HG03342 (cell line): ENCODE results near the gene AHI1.
A peak's percentile ranks its signal among the peaks of the same experiment; 100 is the strongest.

ENCODE experiments used
- ATAC-seq: cut with Tn5 transposase; IDR thresholded peaks from one replicate; pipeline ENCODE4 v1.9.1; 2021; ENCODE audit warnings: mild to moderate bottlenecking, moderate library complexity; ENCODE audit not compliant: unreplicated experiment

Gene AHI1

DNA sequence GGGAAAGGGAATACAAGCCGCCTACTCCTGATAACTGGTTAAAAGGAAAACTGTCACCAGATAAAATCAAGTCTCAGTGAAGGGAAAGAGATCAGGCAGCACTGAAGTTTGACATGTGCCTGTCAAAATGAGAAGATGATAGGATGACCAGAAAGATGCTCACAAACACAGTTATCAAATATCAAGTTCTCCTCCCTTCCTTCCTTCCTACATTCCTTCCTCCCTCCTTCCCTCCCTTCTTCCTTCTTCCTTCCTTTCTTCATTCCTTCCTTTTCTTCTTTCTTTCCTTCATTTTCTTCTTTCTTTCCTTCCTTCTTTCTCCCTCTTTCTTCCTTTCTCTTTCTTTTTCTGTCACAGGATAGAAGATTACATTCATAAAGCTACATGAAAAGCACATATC lies 261.2 kb downstream of the AHI1 start:
- no peak for ATAC-seq

DNA sequence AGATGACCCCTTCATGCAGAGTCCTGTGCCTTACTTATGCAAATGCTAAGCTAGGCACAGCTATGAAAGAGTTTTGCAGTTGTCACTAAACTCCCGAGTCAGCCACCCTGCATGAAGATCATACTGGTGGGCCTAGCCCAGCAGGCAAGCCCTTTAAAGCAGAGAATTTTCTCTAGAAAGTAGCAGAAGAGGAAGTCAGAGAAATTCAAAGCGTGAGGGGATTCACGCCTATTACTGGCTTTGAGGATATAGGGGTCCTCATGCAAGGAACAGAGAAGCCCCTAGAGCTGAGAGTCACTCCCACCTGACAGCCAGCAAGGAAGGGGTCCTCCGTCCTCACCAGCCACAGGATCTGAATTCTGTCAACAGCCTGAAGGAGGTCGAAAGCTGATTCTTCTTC lies 261.8 kb downstream of the AHI1 start:
- no peak for ATAC-seq

DNA sequence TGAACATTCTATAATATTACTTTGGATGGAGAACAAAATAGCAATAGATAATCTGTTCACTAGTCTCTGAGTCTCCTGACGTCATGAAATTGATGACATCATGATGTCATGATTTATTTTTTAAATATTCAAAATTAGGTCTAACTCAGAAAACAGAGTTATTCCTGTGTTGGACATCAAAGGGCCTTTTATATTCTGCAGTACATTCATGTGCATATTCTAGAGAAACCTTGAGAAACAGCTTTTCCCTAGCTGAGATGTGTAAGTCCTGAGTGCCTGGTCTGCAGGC lies 263.1 kb downstream of the AHI1 start:
- ATAC-seq = no peak

DNA sequence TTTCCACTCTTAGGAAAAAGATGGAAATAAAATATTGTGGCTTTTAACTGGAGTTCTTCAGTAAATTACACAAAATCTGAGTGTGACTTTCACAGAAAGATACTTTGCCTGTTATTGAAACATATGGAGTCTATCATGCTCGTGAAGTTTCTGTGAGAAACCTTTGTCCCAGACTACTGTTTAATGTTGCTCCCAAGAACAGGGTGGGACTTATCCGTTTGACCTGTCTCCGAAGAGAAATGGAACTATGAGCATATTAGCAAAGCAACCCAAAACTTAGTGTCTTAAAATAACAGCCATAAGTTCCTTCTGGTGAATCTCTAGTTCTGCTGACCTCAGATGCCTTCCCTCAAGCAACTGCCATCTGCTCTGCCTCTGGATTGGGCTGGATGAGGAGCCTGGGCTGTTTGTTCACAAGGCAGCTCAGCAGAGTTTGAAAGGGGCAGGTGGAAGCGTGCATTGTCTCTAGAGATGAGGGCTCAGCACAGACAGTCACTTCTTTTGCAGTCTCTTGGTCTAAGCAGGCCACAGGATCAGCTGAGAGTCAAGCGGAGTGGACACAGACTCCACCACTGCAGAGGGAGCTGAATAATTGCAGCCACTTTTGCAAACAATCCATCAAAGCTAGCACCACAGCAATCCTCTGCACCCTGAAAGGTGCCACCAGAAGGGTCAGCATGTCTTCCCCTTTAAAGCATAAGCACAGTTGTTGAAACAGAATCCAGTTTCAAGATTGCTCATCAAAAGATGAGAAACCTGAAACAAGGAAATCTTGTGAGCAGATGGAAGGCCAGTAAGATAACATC lies 263.7 kb downstream of the AHI1 start:
- ATAC-seq = peak; percentile 62
